ENCODE measurements around the gene SND1.

Gene SND1

GRCh38 chr7:127983804-127984332, 331.9 kb downstream of the SND1 start:
- no peak for DNase-seq (ENCODE audit: low read depth in 1 of 2, low spot score in 1 of 2)

GRCh38 chr7:127986581-127987521, 334.9 kb downstream of the SND1 start:
- no peak for DNase-seq (ENCODE audit: low read depth in 1 of 2, low spot score in 1 of 2)

- DNase-seq (ENCODE audit: low read depth in 1 of 2, low spot score in 1 of 2), result no peak
Measured at GRCh38 chr7:127988751-127989150, 336.8 kb downstream of the SND1 start.

- DNase-seq (ENCODE audit: low read depth in 1 of 2, low spot score in 1 of 2), result no peak
Measured at GRCh38 chr7:127993317-127993716, 341.3 kb downstream of the SND1 start.

- DNase-seq (ENCODE audit: low read depth in 1 of 2, low spot score in 1 of 2), result no peak
Measured at GRCh38 chr7:127993987-127994386, 342.0 kb downstream of the SND1 start.

GRCh38 chr7:127995156-127995880, 343.3 kb downstream of the SND1 start:
- DNase-seq (ENCODE audit: low read depth in 1 of 2, low spot score in 1 of 2), result no peak

GRCh38 chr7:127995881-127996215, 343.9 kb downstream of the SND1 start:
- DNase-seq (ENCODE audit: low read depth in 1 of 2, low spot score in 1 of 2), result no peak

GRCh38 chr7:127996253-127997071, 344.5 kb downstream of the SND1 start:
- no peak for DNase-seq (ENCODE audit: low read depth in 1 of 2, low spot score in 1 of 2)

- DNase-seq (ENCODE audit: low read depth in 1 of 2, low spot score in 1 of 2), result no peak
Measured at GRCh38 chr7:127997226-127997922, 345.4 kb downstream of the SND1 start.

GRCh38 chr7:127998671-127999070, 346.7 kb downstream of the SND1 start:
- no peak for DNase-seq (ENCODE audit: low read depth in 1 of 2, low spot score in 1 of 2)

- no peak for DNase-seq (ENCODE audit: low read depth in 1 of 2, low spot score in 1 of 2)
Measured at GRCh38 chr7:128000048-128000447, 348.1 kb downstream of the SND1 start.

- no peak for DNase-seq (ENCODE audit: low read depth in 1 of 2, low spot score in 1 of 2)
Measured at GRCh38 chr7:128000854-128001265, 348.9 kb downstream of the SND1 start.

GRCh38 chr7:128003167-128003566, 351.2 kb downstream of the SND1 start:
- no peak for DNase-seq (ENCODE audit: low read depth in 1 of 2, low spot score in 1 of 2)

- DNase-seq (ENCODE audit: low read depth in 1 of 2, low spot score in 1 of 2), result no peak
Measured at GRCh38 chr7:128003787-128004186, 351.8 kb downstream of the SND1 start.

GRCh38 chr7:128004623-128005022, 352.6 kb downstream of the SND1 start:
- no peak for DNase-seq (ENCODE audit: low read depth in 1 of 2, low spot score in 1 of 2)

GRCh38 chr7:128005117-128005516, 353.1 kb downstream of the SND1 start:
- no peak for DNase-seq (ENCODE audit: low read depth in 1 of 2, low spot score in 1 of 2)

GRCh38 chr7:128005759-128006159, 353.8 kb downstream of the SND1 start:
- no peak for DNase-seq (ENCODE audit: low read depth in 1 of 2, low spot score in 1 of 2)

- DNase-seq (ENCODE audit: low read depth in 1 of 2, low spot score in 1 of 2), result no peak
Measured at GRCh38 chr7:128006550-128007302, 354.7 kb downstream of the SND1 start.

- DNase-seq (ENCODE audit: low read depth in 1 of 2, low spot score in 1 of 2), result no peak
Measured at GRCh38 chr7:128007303-128007680, 355.3 kb downstream of the SND1 start.

- no peak for DNase-seq (ENCODE audit: low read depth in 1 of 2, low spot score in 1 of 2)
Measured at GRCh38 chr7:128008141-128008540, 356.1 kb downstream of the SND1 start.

Data from stimulated activated CD4-positive, alpha-beta T cell treated with anti-CD3 and anti-CD28 coated beads, Interleukin-15, amount 100 ng/mL, for 1 hour (primary cell).